ENCODE data around the gene ZNF496.
A peak's percentile ranks its signal among the peaks of the same experiment; 100 is the strongest.

ZNF496 gene

DNA sequence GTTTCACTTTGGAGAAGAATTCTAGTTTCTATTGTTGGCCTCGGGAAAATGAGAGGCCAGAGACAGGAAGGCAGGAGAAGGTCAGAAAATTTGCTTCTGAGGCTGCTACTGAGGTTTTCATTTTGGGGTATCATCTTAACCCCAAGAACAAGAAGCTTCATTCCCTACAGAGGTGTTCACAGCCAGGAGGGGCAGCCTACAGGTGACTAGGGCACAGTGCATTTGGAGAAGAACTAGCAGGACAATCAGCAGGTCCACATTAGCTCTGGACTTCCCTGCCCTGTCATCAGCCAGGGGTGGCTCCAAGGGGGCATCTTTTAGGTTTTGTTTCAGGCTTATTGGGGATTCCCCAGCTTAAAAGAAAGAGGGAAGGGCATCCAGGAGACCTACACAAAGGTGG is 12.1 kb upstream of the ZNF496 start:
- TF ChIP-seq POLR2A (IDR thresholded peaks at IDR 0.05; ENCODE audit: low read depth, low read length): no peak
- FAIRE-seq: no peak
- DNase-seq (ENCODE audit: insufficient read length, low spot score): no peak

DNA sequence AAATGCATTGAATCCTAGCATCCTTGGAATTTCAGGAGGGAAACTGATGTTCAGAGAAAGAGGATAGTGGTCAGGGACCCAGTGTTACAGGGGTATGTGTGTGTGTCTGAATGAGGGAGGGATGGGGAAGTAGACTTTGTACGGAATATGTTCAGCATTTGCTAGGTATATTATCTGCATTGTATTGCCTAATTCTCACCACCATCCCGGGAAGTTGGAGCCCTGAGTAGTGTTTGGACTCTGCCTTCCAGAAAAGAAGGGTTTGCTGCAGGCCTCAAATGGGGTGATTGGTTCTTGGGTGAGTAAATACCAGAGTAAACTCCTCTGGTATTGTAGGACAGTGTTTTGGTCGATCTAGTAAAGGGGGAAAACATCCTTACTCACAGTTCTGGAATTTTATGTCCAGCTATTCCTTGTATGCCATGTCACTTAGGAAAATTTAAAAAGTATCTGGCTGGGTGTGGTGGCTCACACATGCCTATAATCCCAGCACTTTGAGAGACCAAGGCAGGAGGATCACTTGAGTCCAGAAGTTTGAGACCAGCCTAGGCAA is 7.1 kb upstream of the ZNF496 start:
- no peak for FAIRE-seq
- no peak for DNase-seq (ENCODE audit: insufficient read length, low spot score)

DNA sequence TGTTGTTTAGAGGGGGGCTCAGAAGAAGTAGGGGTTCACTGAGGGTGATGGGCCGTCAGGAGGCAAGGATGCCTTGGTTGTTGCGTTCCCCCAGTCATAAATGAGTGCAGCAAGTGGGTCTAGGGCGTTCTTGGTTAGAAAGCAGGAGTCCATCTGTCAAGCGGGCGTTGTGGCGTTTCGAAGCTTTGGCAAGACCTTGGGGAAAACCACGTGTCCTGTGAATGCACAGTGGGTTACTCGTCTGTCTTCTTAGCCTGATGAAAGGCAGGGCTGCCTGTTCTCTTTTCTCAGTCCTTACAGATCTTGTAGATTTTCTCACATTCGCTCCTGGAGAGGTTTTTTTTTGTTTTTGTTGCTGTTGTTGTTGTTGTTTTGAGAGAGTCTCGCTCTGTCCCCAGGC is 6.3 kb upstream of the ZNF496 start:
- no peak for TF ChIP-seq POLR2A (IDR thresholded peaks at IDR 0.05; ENCODE audit: low read depth, low read length)
- DNase-seq (ENCODE audit: insufficient read length, low spot score) (no peak), FAIRE-seq (no peak)

More for the DNA sequence above, 7.1 kb upstream of the ZNF496 start:
- TF ChIP-seq POLR2A (IDR thresholded peaks at IDR 0.05; ENCODE audit: low read depth, low read length): no peak

DNA sequence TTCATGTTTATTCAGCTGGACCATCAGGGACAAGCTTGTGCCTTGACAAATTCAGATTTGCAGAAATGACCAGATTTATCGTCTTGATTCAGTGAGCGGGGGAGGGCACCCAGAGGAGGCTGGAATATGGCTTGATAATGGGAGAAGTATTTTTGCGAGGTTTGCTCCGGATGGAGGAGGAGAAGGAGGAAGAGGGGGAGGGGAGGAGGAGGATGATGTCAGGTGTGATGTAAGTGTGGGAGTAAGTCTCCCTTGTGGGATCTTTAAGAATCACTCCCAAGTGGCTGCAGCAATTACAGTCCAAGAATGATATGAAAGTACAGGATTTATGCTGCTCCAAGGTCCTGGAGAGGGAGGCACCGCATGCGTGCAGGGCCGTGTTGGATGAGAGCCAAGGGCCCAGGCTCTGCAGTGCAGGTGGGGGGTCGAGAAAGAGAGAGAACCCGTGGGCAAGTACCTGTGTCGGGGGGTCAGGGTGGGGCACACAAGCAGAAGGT is 5.6 kb upstream of the ZNF496 start:
- no peak for DNase-seq (ENCODE audit: insufficient read length, low spot score)
- FAIRE-seq: no peak
- no peak for TF ChIP-seq POLR2A (IDR thresholded peaks at IDR 0.05; ENCODE audit: low read depth, low read length)

DNA sequence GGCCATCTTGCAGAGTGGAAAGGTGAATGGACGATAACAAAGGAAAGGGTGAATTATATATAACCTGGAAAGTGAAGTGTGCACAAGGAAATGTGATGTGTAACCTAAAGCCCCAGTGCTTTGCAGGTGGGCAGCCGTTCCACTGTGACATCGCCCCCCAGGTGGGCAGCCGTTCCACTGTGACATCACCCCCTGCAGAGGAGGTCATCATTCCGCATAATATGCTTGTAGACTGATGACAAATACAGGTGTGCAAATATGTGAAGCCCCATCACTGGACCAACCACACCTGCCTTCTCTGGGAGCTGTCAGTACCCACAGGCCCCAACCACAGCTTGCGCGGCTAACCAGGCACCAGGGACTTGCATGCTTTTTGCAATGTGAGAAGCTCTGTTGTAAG is 4.7 kb upstream of the ZNF496 start:
- no peak for FAIRE-seq
- no peak for DNase-seq (ENCODE audit: insufficient read length, low spot score)
- no peak for TF ChIP-seq POLR2A (IDR thresholded peaks at IDR 0.05; ENCODE audit: low read depth, low read length)

DNA sequence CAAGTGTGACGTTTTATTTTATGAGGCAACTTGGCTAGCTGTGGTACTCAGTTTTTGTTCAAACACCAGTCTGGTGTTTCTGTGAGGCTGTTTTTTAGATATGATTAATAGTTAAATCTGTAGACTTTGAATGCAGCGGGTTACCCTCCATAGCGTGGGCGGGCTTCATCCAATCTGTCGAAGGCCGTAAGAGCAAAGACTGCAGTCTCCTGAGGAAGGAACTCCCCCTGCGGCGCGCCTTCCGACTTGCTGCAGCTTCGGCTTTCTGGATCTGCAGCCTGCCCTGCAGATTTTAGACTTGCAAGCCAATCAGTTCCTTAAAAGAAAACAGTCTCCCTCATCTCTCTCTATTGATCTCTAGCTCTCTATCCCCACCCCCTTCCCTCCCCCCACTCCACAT is 4.2 kb upstream of the ZNF496 start:
- TF ChIP-seq POLR2A (IDR thresholded peaks at IDR 0.05; ENCODE audit: low read depth, low read length): no peak
- FAIRE-seq (no peak), DNase-seq (ENCODE audit: insufficient read length, low spot score) (no peak)

DNA sequence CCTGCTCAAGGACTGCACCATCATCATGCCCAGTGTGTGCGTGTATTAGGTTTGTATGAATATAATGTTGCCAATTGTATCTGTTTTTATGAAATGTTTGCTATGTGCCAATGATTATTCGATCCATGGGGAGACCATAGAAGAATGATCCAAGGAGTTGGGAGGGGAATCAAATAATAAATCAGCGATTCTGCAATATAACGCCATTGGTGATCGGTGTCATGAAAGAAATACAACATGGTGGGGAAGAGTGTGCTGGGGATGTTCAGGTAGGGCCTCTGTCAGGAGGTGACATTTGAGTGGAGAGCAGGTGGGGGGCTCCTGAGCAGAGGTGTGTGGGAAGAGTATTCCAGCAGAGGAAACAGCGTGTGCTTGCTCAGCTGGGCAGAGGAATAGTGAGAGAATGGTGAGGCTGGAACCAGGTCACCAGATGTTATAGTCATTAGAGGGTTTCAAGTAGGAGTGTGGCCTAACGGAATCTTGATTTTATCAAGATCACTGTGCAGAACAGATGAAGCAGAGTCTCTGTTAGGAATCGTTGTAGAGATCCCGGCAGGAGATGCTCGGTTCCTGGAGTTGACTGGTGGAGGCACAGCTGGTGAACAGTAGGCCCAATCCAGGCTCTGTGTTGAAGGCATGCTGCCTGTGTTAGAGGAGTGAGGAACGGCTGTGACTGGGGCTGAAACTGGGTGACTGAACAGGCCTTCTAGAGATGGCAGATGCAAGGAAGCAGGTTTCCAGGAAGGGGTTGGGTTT is 2.9 kb upstream of the ZNF496 start:
- DNase-seq (ENCODE audit: insufficient read length, low spot score): no peak
- FAIRE-seq: no peak
- no peak for TF ChIP-seq POLR2A (IDR thresholded peaks at IDR 0.05; ENCODE audit: low read depth, low read length)

DNA sequence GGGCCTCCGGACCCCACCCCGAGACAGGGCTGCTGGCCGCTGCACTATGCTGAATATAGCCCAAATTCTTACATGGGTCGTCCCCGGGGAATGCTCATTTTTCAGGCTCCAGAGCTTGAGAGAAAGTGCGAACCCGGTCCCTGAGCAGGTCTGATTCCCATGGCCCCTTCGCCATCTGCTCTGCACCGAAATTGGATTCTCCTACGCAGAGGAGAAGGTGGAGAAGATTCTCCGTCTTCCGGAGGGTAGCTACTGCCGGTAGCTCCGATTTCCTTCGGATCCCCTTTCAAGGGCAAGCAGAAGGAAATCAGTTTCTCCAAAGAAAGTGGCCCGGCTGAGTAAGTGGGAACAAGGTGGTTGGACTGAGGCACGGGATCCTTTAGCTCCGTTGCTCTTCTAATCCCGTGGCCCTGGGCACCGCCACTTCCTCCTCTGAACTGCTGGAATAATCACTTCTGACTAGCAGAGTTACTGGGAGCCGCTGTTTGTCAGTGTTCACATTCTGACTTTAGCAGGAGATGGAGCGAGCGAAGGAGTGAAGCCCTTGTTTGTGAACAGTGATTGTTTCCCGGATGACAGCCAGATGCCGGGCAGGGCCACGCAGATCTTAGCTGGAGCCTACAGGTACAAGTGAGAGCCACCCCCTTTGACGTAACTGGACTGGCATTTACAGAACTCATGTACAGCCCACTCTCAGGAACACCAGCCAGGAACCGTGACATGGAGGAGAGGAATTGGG is 1.1 kb upstream of the ZNF496 start:
- DNase-seq (ENCODE audit: insufficient read length, low spot score) (no peak), FAIRE-seq (no peak)
- TF ChIP-seq POLR2A (IDR thresholded peaks at IDR 0.05; ENCODE audit: low read depth, low read length): no peak

DNA sequence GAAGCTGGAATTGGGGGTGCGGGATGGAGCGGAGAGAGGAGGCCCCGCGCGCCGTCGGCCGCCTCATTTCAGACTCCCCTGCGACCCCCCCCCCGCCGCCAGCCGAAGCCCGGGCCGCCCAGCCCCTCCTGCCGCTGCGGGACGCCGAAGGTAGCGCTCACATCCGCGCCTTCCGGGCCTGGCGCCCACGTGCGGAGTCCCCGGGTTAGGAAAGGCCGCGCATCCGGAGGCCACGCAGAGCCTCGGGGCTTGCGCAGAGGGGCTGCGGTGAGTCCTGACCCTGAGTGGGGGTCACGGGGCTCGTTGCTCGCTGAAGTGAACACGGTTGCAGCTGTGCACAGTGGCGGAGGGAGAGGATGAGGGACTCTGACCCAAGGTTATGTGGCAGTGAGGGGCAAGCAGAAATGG is 552 bp upstream of the ZNF496 start:
- FAIRE-seq: no peak
- DNase-seq (ENCODE audit: insufficient read length, low spot score): no peak

DNA sequence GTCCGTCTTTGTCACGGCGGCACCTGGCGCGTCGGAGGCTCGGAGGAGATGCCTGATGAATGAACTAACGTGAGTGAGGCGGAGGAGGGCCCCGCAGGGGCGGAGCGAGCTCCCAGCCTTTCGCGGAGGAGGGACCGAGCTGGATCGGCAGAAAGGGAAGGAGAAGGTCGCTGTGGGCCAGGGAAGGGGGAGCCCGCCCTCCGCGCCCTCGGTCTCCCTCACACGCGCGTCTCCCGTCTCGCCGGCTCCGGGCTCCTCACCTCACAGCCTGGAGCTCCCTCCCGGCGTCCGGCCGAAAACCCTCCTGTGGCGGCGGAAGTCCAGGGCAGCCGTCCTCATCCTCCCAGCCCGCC is 519 bp downstream of the ZNF496 start:
- TF ChIP-seq POLR2A (IDR thresholded peaks at IDR 0.05; ENCODE audit: low read depth, low read length): peak; percentile 62; the same call in 1 of the 2 replicates
- DNase-seq (ENCODE audit: insufficient read length, low spot score) (peak; percentile 86), FAIRE-seq (no peak)

More for the DNA sequence above, 552 bp upstream of the ZNF496 start:
- TF ChIP-seq POLR2A (IDR thresholded peaks at IDR 0.05; ENCODE audit: low read depth, low read length): no peak

DNA sequence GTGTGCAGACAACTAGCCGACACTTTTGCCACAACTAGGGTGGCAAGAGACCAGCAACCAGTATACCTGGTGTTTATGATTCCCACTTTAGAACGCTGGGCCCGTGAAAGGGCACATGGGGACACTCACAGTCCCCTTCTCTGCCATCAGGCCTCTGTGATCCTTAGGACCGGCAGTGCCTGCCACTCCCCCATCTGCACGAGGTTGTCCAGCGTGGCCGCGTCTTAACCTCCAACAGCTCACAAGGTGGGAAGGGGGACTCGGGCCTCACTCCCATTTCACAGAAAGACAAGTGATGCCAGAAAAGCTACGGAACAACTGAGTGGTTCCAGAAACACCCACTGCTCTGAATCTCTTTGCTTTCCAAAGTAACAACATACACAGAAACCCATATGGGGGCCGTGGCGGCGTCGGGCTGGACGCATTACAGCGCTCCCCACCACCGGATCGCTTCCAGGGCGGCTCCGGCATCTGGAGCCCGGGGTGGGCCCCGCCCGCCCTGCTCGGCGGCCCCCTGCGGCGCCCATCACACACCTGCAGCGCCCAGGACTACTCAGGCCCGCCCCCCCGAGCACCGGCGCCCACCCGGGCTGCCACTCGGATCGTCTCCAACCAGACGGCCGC is 1.0 kb downstream of the ZNF496 start:
- DNase-seq (ENCODE audit: insufficient read length, low spot score) (no peak), FAIRE-seq (no peak)
- TF ChIP-seq POLR2A (IDR thresholded peaks at IDR 0.05; ENCODE audit: low read depth, low read length): no peak

DNA sequence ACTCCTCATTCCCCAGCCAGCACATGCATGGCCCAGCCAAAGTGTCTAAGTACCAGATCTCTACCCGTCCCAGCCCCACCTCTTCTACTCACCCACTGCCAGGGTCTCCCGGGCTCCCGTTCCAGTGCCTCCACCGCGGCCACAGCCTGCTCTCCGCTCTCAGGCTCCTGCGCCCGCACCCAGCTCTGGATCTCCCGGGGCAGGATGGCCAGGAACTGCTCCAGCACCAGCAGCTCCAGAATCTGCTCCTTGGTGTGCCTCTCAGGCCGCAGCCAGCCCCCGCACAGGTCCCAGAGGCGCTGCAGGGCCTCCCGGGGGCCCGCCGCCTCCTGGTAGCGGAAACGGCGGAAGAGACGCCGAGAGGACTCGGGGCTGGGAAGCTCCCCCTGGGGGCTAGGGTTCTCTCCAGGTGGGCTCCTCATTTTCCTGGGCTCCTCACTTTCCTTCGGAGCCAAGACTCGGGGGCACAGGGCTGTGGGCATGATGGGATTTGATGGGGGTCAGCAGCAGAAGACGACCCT is 2.5 kb downstream of the ZNF496 start:
- DNase-seq (ENCODE audit: insufficient read length, low spot score) (no peak), FAIRE-seq (no peak)
- TF ChIP-seq POLR2A (IDR thresholded peaks at IDR 0.05; ENCODE audit: low read depth, low read length): no peak

DNA sequence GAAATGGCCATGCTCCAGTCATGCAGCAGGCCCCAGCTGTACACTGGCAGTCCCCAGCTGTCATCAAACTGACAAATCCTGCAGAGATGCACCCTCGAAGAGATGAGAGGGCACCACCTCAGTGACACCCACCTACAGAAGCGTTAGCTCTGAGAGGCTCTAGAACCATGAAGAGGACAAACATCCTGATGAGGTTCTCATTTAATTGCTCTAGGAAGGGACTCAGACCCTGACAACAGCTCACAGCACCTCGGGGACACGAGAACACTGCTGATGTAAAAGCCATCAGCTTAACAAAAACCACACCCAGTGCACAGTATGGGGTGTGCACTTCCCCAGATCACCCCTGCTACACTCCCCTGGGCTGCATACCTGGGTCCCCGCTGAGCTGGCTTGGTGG is 3.4 kb downstream of the ZNF496 start:
- TF ChIP-seq POLR2A (IDR thresholded peaks at IDR 0.05; ENCODE audit: low read depth, low read length): no peak
- no peak for FAIRE-seq
- no peak for DNase-seq (ENCODE audit: insufficient read length, low spot score)

Measured in H54 (cell line).